CD4-positive, CD25-positive, alpha-beta regulatory T cell (primary cell): ENCODE measurements around the gene MCMBP. TPM values are rescaled to one million over a fixed set of nuclear protein-coding genes. Genes with fewer than 3 reads are reported as not detected.
A peak's percentile ranks its signal among the peaks of the same experiment; 100 is the strongest.

Experiments used
- ATAC-seq, 2 donors: fragments of 150-1000 bp; cut with Tn5 transposase; one replicate each; pipeline ENCODE4 v1.10.0; 2021; ENCODE audit warnings: low read depth in 2 of 2, moderate number of reproducible peaks in 2 of 2, moderate library complexity in 1 of 2
- DNase-seq, 3 donors: peaks; one replicate each; pipeline versions ENCODE4 v3.0.0 to v3.0.0-alpha.2; 2012 to 2022; ENCODE audit warnings: mixed read lengths in 1 of 3
- H3K27ac ChIP-seq: one replicate; pipeline ENCODE4 v1.7.0; 2013; ENCODE audit warnings: mild to moderate bottlenecking, low read length; ENCODE audit not compliant: insufficient read depth, poor library complexity, severe bottlenecking
- H3K27me3 ChIP-seq: one replicate; pipeline ENCODE4 v1.7.0; 2013; ENCODE audit warnings: low read length; ENCODE audit not compliant: control insufficient read depth, insufficient read depth
- H3K36me3 ChIP-seq: one replicate; pipeline ENCODE4 v1.7.0; 2013; ENCODE audit warnings: mild to moderate bottlenecking, low read length, moderate library complexity; ENCODE audit not compliant: control insufficient read depth, insufficient read depth
- H3K4me1 ChIP-seq: 2 replicates; pipeline ENCODE4 v1.7.0; 2013; ENCODE audit warnings: mild to moderate bottlenecking, low read length; ENCODE audit not compliant: insufficient read depth, control insufficient read depth, poor library complexity, severe bottlenecking
- H3K4me3 ChIP-seq: one replicate; pipeline ENCODE4 v1.7.0; 2013; ENCODE audit warnings: low read depth, mild to moderate bottlenecking, low read length, moderate library complexity
- H3K9me3 ChIP-seq, 2 experiments: 1 replicate in 1 of 2; 2 replicates in 1 of 2; pipeline ENCODE4 v1.7.0; 2013; ENCODE audit warnings: low read length in 2 of 2, mild to moderate bottlenecking in 1 of 2, moderate library complexity in 1 of 2; ENCODE audit not compliant: control insufficient read depth in 2 of 2
- H3K27ac Mint-ChIP-seq, 3 donors: one replicate each; pipeline ENCODE4 v1.8.0; 2020 to 2022; ENCODE audit warnings: mild to moderate bottlenecking in 3 of 3, mixed read lengths in 3 of 3, moderate library complexity in 2 of 3
- H3K27me3 Mint-ChIP-seq: one replicate; pipeline ENCODE4 v1.8.0; 2022; ENCODE audit warnings: mild to moderate bottlenecking, mixed read lengths
- H3K36me3 Mint-ChIP-seq: one replicate; pipeline ENCODE4 v1.8.0; 2020; ENCODE audit warnings: mixed read lengths
- H3K4me1 Mint-ChIP-seq, 4 donors: one replicate each; pipeline ENCODE4 v1.8.0; 2020 to 2022; ENCODE audit warnings: mixed read lengths in 4 of 4, mild to moderate bottlenecking in 1 of 4
- H3K4me3 Mint-ChIP-seq, 4 donors: one replicate each; pipeline ENCODE4 v1.8.0; 2020 to 2022; ENCODE audit warnings: mild to moderate bottlenecking in 4 of 4, mixed read lengths in 4 of 4, moderate library complexity in 3 of 4
- H3K9me3 Mint-ChIP-seq, 7 donors: one replicate each; pipeline ENCODE4 v1.8.0; 2020 to 2022; ENCODE audit warnings: mixed read lengths in 7 of 7, mild to moderate bottlenecking in 3 of 7, moderate library complexity in 2 of 7
- polyA plus RNA-seq, 4 donors: library from polyadenylated mRNA; unstranded; fragments of 300-500 nt; fragmentation: Illumina TruSeq; gene quantifications; one replicate each; pipeline ENCODE4 v1.2.3, GENCODE V29; 2021
- total RNA-seq: library from RNA; stranded (reverse); gene quantifications from one replicate; pipeline ENCODE4 v1.2.3, GENCODE V29; 2022

Gene MCMBP
- total and polyA plus RNA-seq, 5 donors from 2014 or later: 36.1 to 69.6 (median 64.2) TPM

- DNase-seq: peak in 2 of 3 donors; percentile 65 to 80
- peak overlapping the region in 2 of 3 donors; percentile 27 to 68 for H3K27ac Mint-ChIP-seq
- H3K4me1 ChIP-seq: peaks cover 9% of the 10 kb centered on the region
Observed at GRCh38 chr10:119859420-119860258, 13.0 kb downstream of the MCMBP start.

GRCh38 chr10:119858063-119858462, 14.6 kb downstream of the MCMBP start:
- H3K9me3 ChIP-seq: no peaks in the 10 kb centered on the region
- no peak overlapping the region for H3K4me3 Mint-ChIP-seq
- no peak for ATAC-seq
- H3K36me3 Mint-ChIP-seq: peaks cover 17% of the 10 kb centered on the region
- peaks cover 9% of the 10 kb centered on the region for H3K4me1 ChIP-seq
- no peaks in the 10 kb centered on the region for H3K27me3 Mint-ChIP-seq
- H3K9me3 Mint-ChIP-seq: no peaks in the 10 kb centered on the region
- DNase-seq: no peak
- H3K27ac ChIP-seq: no peak overlapping the region
- H3K27ac Mint-ChIP-seq: no peak overlapping the region
- no peak overlapping the region for H3K4me3 ChIP-seq
- H3K27me3 ChIP-seq: no peaks in the 10 kb centered on the region
- H3K4me1 Mint-ChIP-seq: peaks cover 14 to 36% (median 31%) of the 10 kb centered on the region in 4 donors
- H3K36me3 ChIP-seq: peaks cover 41% of the 10 kb centered on the region

More at GRCh38 chr10:119859420-119860258, 13.0 kb downstream of the MCMBP start:
- H3K9me3 Mint-ChIP-seq: peaks cover 0 to 10% (median 2%) of the 10 kb centered on the region in 7 donors
- Histone ChIP-seq H3K27ac (peak overlapping the region; percentile 49), H3K27me3 (no peaks in the 10 kb centered on the region), H3K4me3 (no peak overlapping the region), H3K9me3 (no peaks in the 10 kb centered on the region), H3K36me3 (peaks cover 32% of the 10 kb centered on the region)
- H3K27me3 Mint-ChIP-seq: no peaks in the 10 kb centered on the region
- peaks cover 18 to 47% (median 38%) of the 10 kb centered on the region in 4 donors for H3K4me1 Mint-ChIP-seq
- peaks cover 21% of the 10 kb centered on the region for H3K36me3 Mint-ChIP-seq
- H3K4me3 Mint-ChIP-seq: peak overlapping the region in 1 of 4 donors; percentile 15
- peak; percentile 65 to 74 for ATAC-seq

- no peaks in the 10 kb centered on the region for H3K27me3 ChIP-seq
- no peak overlapping the region for H3K27ac Mint-ChIP-seq
- no peaks in the 10 kb centered on the region for H3K9me3 Mint-ChIP-seq
- H3K4me3 Mint-ChIP-seq: no peak overlapping the region
- DNase-seq: no peak
- H3K36me3 ChIP-seq: peaks cover 72% of the 10 kb centered on the region
- no peak overlapping the region for H3K4me3 ChIP-seq
- no peaks in the 10 kb centered on the region for H3K4me1 ChIP-seq
- H3K9me3 ChIP-seq: no peaks in the 10 kb centered on the region
- peaks cover 32% of the 10 kb centered on the region for H3K36me3 Mint-ChIP-seq
- H3K4me1 Mint-ChIP-seq: peaks cover 0 to 16% (median 5%) of the 10 kb centered on the region in 4 donors
- H3K27me3 Mint-ChIP-seq: no peaks in the 10 kb centered on the region
- no peak for ATAC-seq
- H3K27ac ChIP-seq: no peak overlapping the region
Observed at GRCh38 chr10:119853574-119853973, 19.1 kb downstream of the MCMBP start.

- Mint-ChIP-seq H3K27me3 (no peaks in the 10 kb centered on the region), H3K4me3 (no peak overlapping the region), H3K4me1 (peaks cover 0 to 16% (median 5%) of the 10 kb centered on the region in 4 donors), H3K36me3 (peaks cover 37% of the 10 kb centered on the region), H3K27ac (no peak overlapping the region), H3K9me3 (no peaks in the 10 kb centered on the region)
- DNase-seq: no peak
- no peak overlapping the region for H3K4me3 ChIP-seq
- H3K36me3 ChIP-seq: peaks cover 72% of the 10 kb centered on the region
- no peaks in the 10 kb centered on the region for H3K9me3 ChIP-seq
- H3K27me3 ChIP-seq: no peaks in the 10 kb centered on the region
- ATAC-seq: no peak
- H3K27ac ChIP-seq: no peak overlapping the region
- H3K4me1 ChIP-seq: no peaks in the 10 kb centered on the region
Observed at GRCh38 chr10:119852822-119853221, 19.8 kb downstream of the MCMBP start.

- H3K4me1 ChIP-seq: no peaks in the 10 kb centered on the region
- no peak for ATAC-seq
- Mint-ChIP-seq H3K4me1 (peaks cover 0 to 18% (median 5%) of the 10 kb centered on the region in 4 donors), H3K4me3 (no peak overlapping the region), H3K27me3 (no peaks in the 10 kb centered on the region), H3K27ac (peak overlapping the region in 1 of 3 donors; percentile 20), H3K36me3 (peaks cover 42% of the 10 kb centered on the region), H3K9me3 (no peaks in the 10 kb centered on the region)
- peaks cover 75% of the 10 kb centered on the region for H3K36me3 ChIP-seq
- H3K27ac ChIP-seq: no peak overlapping the region
- no peaks in the 10 kb centered on the region for H3K27me3 ChIP-seq
- no peak for DNase-seq
- H3K9me3 ChIP-seq: no peaks in the 10 kb centered on the region
- no peak overlapping the region for H3K4me3 ChIP-seq
Observed at GRCh38 chr10:119852277-119852676, 20.4 kb downstream of the MCMBP start.

GRCh38 chr10:119849944-119850343, 22.7 kb downstream of the MCMBP start:
- no peak for ATAC-seq
- peaks cover 47% of the 10 kb centered on the region for H3K36me3 Mint-ChIP-seq
- peak overlapping the region; percentile 38 to 53 (median 48) for H3K27ac Mint-ChIP-seq

GRCh38 chr10:119849031-119849789, 23.4 kb downstream of the MCMBP start:
- Mint-ChIP-seq H3K4me3 (no peak overlapping the region), H3K36me3 (peaks cover 51% of the 10 kb centered on the region), H3K4me1 (peaks cover 0 to 16% (median 5%) of the 10 kb centered on the region in 4 donors), H3K27ac (peak overlapping the region in 1 of 3 donors; percentile 49), H3K27me3 (no peaks in the 10 kb centered on the region), H3K9me3 (no peaks in the 10 kb centered on the region)
- H3K4me3 ChIP-seq: no peak overlapping the region
- no peaks in the 10 kb centered on the region for H3K27me3 ChIP-seq
- ATAC-seq (no peak), DNase-seq (no peak)
- no peaks in the 10 kb centered on the region for H3K4me1 ChIP-seq
- H3K9me3 ChIP-seq: no peaks in the 10 kb centered on the region
- no peak overlapping the region for H3K27ac ChIP-seq
- peaks cover 81% of the 10 kb centered on the region for H3K36me3 ChIP-seq

More at GRCh38 chr10:119849944-119850343, 22.7 kb downstream of the MCMBP start:
- H3K9me3 ChIP-seq: no peaks in the 10 kb centered on the region
- no peak overlapping the region for H3K4me3 ChIP-seq
- no peaks in the 10 kb centered on the region for H3K27me3 Mint-ChIP-seq
- no peak overlapping the region for H3K27ac ChIP-seq
- no peak overlapping the region for H3K4me3 Mint-ChIP-seq
- H3K9me3 Mint-ChIP-seq: no peaks in the 10 kb centered on the region
- DNase-seq: no peak
- no peaks in the 10 kb centered on the region for H3K4me1 ChIP-seq
- no peaks in the 10 kb centered on the region for H3K27me3 ChIP-seq
- peaks cover 75% of the 10 kb centered on the region for H3K36me3 ChIP-seq
- H3K4me1 Mint-ChIP-seq: peaks cover 0 to 17% (median 5%) of the 10 kb centered on the region in 4 donors
